ENCODE measurements around the gene LDLRAD4. TPM values are rescaled to one million over a fixed set of nuclear protein-coding genes. Genes with fewer than 3 reads are reported as not detected.

LDLRAD4 gene
- polyA plus RNA-seq, 1 experiment: not detected

GRCh38 chr18:13366131-13366530, 147.6 kb downstream of the LDLRAD4 start:
- DNase-seq (ENCODE audit: low read depth, low spot score): no peak

GRCh38 chr18:13366541-13366940, 148.0 kb downstream of the LDLRAD4 start:
- CTCF ChIA-PET: no interaction called here
- Histone ChIP-seq H3K27ac (ENCODE audit: low read depth, low read length) (no peak overlapping the region), H3K9me3 (ENCODE audit: control insufficient read depth, insufficient read depth, low read length) (no peaks in the 10 kb centered on the region), H3K4me3 (ENCODE audit: low read depth, low read length) (no peak overlapping the region), H3K27me3 (ENCODE audit: control insufficient read depth, insufficient read depth, low read length) (peaks cover 3% of the 10 kb centered on the region)
- no peak for DNase-seq (ENCODE audit: low read depth, low spot score)
- POLR2A ChIA-PET: no interaction called here
- TF ChIP-seq CTCF (IDR thresholded peaks at IDR 0.05; ENCODE audit: low read depth, low read length): no peak

More at GRCh38 chr18:13366131-13366530, 147.6 kb downstream of the LDLRAD4 start:
- no peak for TF ChIP-seq CTCF (IDR thresholded peaks at IDR 0.05; ENCODE audit: low read depth, low read length)
- Histone ChIP-seq H3K9me3 (ENCODE audit: control insufficient read depth, insufficient read depth, low read length) (no peaks in the 10 kb centered on the region), H3K27me3 (ENCODE audit: control insufficient read depth, insufficient read depth, low read length) (peaks cover 3% of the 10 kb centered on the region), H3K27ac (ENCODE audit: low read depth, low read length) (no peak overlapping the region), H3K4me3 (ENCODE audit: low read depth, low read length) (no peak overlapping the region)
- POLR2A ChIA-PET: no interaction called here
- CTCF ChIA-PET: no interaction called here

- ChIA-PET POLR2A (no interaction called here), CTCF (no interaction called here)
- no peak overlapping the region for H3K27ac ChIP-seq (ENCODE audit: low read depth, low read length)
- no peak for TF ChIP-seq CTCF (IDR thresholded peaks at IDR 0.05; ENCODE audit: low read depth, low read length)
- H3K9me3 ChIP-seq (ENCODE audit: control insufficient read depth, insufficient read depth, low read length): no peaks in the 10 kb centered on the region
- no peak for DNase-seq (ENCODE audit: low read depth, low spot score)
- peaks cover 3% of the 10 kb centered on the region for H3K27me3 ChIP-seq (ENCODE audit: control insufficient read depth, insufficient read depth, low read length)
- H3K4me3 ChIP-seq (ENCODE audit: low read depth, low read length): no peak overlapping the region
Measured at GRCh38 chr18:13366962-13367892, 148.7 kb downstream of the LDLRAD4 start.

- no peak for TF ChIP-seq CTCF (IDR thresholded peaks at IDR 0.05; ENCODE audit: low read depth, low read length)
- Histone ChIP-seq H3K4me3 (ENCODE audit: low read depth, low read length) (no peak overlapping the region), H3K9me3 (ENCODE audit: control insufficient read depth, insufficient read depth, low read length) (no peaks in the 10 kb centered on the region), H3K27ac (ENCODE audit: low read depth, low read length) (no peak overlapping the region), H3K27me3 (ENCODE audit: control insufficient read depth, insufficient read depth, low read length) (peaks cover 3% of the 10 kb centered on the region)
- ChIA-PET CTCF (no interaction called here), POLR2A (no interaction called here)
- DNase-seq (ENCODE audit: low read depth, low spot score): no peak
Measured at GRCh38 chr18:13368080-13368813, 149.7 kb downstream of the LDLRAD4 start.

- DNase-seq (ENCODE audit: low read depth, low spot score): no peak
- TF ChIP-seq CTCF (IDR thresholded peaks at IDR 0.05; ENCODE audit: low read depth, low read length): no peak
- ChIA-PET CTCF (no interaction called here), POLR2A (no interaction called here)
- no peaks in the 10 kb centered on the region for H3K9me3 ChIP-seq (ENCODE audit: control insufficient read depth, insufficient read depth, low read length)
- H3K27me3 ChIP-seq (ENCODE audit: control insufficient read depth, insufficient read depth, low read length): peaks cover 3% of the 10 kb centered on the region
- H3K4me3 ChIP-seq (ENCODE audit: low read depth, low read length): no peak overlapping the region
- H3K27ac ChIP-seq (ENCODE audit: low read depth, low read length): no peak overlapping the region
Measured at GRCh38 chr18:13369353-13369752, 150.8 kb downstream of the LDLRAD4 start.
